Stimulated activated effector memory CD8-positive, alpha-beta T cell treated with anti-CD3 and anti-CD28 coated beads, Interleukin-12 subunit alpha, Interleukin-12 subunit beta, amount 100 ng/mL, for 72 hours (primary cell): ENCODE measurements around the gene SLC6A6.

ENCODE experiments used
- ATAC-seq: fragments of 150-1000 bp; cut with Tn5 transposase; 2 replicates; pipeline ENCODE4 v1.10.0; 2021
- DNase-seq, 2 donors: peaks; one replicate each; pipeline ENCODE4 v3.0.0; 2021 to 2022; ENCODE audit warnings: low spot score in 2 of 2
- H3K27ac Mint-ChIP-seq: one replicate; pipeline ENCODE4 v1.8.0; 2022; ENCODE audit warnings: mild to moderate bottlenecking, mixed read lengths
- H3K36me3 Mint-ChIP-seq: one replicate; pipeline ENCODE4 v1.8.0; 2022; ENCODE audit warnings: mild to moderate bottlenecking, mixed read lengths
- H3K4me1 Mint-ChIP-seq: one replicate; pipeline ENCODE4 v1.8.0; 2022; ENCODE audit warnings: mixed read lengths
- H3K4me3 Mint-ChIP-seq: one replicate; pipeline ENCODE4 v1.8.0; 2022; ENCODE audit warnings: mild to moderate bottlenecking, mixed read lengths
- H3K9me3 Mint-ChIP-seq: one replicate; pipeline ENCODE4 v1.8.0; 2022; ENCODE audit warnings: mixed read lengths

SLC6A6 gene

GRCh38 chr3:14453876-14454638 is 51.7 kb downstream of the SLC6A6 start:
- H3K36me3 Mint-ChIP-seq, result peaks cover 86% of the 10 kb centered on the region

DNA sequence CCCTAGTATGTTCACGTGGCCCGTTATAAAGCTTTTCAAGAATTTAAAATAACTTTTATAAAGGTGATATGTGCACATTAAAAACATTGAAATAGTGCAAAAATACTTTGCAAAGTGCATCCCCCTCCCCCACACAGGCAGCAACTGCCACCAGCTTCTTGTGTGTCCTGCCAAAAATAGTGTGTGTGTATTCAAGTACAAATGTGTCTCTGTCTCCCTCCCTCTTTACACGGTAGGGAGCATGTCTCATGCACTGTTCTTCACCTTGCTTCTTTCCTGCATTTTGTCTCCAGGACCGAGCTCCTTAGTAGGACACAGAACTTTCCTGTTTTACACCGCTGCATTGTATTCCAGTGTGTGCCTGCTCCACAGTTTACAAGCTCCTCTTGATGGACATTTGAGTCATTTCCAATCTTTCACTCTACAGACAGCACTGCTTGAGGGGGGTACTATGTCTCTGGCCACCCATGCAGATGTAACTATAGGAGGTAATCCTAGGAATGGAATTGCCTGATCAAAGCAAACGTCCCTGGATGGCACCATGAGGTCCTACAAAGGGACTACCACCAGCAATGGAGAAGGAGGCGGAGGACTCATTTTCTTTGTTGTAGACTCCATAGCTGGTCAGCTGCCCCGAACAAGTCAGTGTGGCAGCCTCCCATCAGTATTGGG is 52.4 kb downstream of the SLC6A6 start:
- DNase-seq, result no peak
- Mint-ChIP-seq H3K9me3 (no peaks in the 10 kb centered on the region), H3K4me3 (no peak overlapping the region), H3K36me3 (peaks cover 87% of the 10 kb centered on the region), H3K4me1 (peaks cover 9% of the 10 kb centered on the region), H3K27ac (peak overlapping the region; percentile 75)
- ATAC-seq, result no peak

More at GRCh38 chr3:14453876-14454638, 51.7 kb downstream of the SLC6A6 start:
- ATAC-seq, result no peak
- Mint-ChIP-seq H3K9me3 (no peaks in the 10 kb centered on the region), H3K4me1 (peaks cover 9% of the 10 kb centered on the region), H3K4me3 (no peak overlapping the region), H3K27ac (peak overlapping the region; percentile 75)
- DNase-seq, result no peak

GRCh38 chr3:14455571-14456317 is 53.3 kb downstream of the SLC6A6 start:
- Mint-ChIP-seq H3K9me3 (no peaks in the 10 kb centered on the region), H3K4me1 (peaks cover 17% of the 10 kb centered on the region), H3K36me3 (peaks cover 87% of the 10 kb centered on the region), H3K4me3 (no peak overlapping the region), H3K27ac (peak overlapping the region; percentile 40)
- no peak for DNase-seq
- no peak for ATAC-seq

DNA sequence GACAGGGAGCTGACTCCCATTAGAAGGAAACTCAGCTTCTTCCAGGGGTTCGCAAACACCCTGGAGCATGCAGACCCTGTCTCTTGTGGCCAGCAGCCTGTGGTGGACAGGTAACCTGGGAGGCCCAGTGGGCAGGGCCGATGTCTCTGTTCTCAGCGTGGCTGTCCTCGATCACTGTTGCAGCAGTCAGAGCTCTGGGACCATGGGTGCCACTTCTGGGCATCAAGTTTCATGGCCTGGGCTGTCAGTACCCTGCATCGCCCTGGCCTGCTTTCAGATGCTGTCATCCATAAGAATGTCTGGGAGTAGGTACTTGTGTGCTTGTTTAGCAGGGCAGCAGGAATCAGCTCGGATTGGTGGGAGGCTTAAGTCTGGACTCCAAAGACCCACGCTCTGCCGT is 54.4 kb downstream of the SLC6A6 start:
- H3K36me3 Mint-ChIP-seq, result peaks cover 87% of the 10 kb centered on the region
- H3K4me3 Mint-ChIP-seq, result no peak overlapping the region
- no peaks in the 10 kb centered on the region for H3K9me3 Mint-ChIP-seq
- DNase-seq, result no peak
- peak overlapping the region; percentile 40 for H3K27ac Mint-ChIP-seq
- no peak for ATAC-seq
- H3K4me1 Mint-ChIP-seq, result peaks cover 17% of the 10 kb centered on the region

DNA sequence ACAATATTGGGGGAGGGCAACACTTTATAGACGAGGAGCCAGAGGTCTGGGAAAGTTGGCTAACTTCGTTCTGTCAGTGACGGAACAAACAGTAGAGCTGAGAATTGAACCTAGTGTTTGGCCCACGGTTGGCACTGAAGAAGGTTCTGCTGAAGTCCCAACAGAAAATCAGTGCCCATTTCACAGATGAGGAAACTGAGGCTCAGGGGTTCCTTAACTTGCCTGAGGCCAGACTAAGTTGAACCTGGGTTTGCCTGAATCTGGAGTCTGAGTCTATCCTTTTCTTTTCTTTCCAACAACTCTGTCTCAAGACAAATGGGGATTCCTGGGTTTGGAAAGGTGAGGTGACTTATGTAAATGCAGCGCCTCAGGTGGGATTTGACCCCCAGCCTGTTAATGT is 55.1 kb downstream of the SLC6A6 start:
- Mint-ChIP-seq H3K4me3 (no peak overlapping the region), H3K36me3 (peaks cover 89% of the 10 kb centered on the region), H3K27ac (peak overlapping the region; percentile 80), H3K9me3 (no peaks in the 10 kb centered on the region), H3K4me1 (peaks cover 20% of the 10 kb centered on the region)
- ATAC-seq (no peak), DNase-seq (no peak)

DNA sequence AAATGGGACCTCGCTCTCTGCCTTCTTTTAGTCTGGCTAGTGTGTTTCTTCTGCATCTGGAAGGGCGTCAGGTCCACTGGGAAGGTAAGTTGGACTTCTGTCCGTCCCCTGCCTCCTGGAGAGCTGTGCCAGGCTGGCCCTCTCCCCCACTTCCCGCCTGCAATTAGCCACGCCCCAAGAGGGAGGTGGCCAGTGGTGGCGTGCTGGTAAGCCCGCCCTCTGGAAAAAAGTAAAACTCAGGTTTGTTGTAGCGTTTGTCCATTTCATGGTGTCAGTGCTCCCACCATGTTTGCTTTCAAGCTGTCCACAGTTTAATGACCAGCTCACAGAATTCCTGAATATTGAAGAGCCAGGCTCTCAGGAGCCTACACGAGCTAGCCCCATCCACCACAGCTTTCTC is 55.6 kb downstream of the SLC6A6 start:
- H3K27ac Mint-ChIP-seq, result peak overlapping the region; percentile 80

GRCh38 chr3:14458434-14459275 is 56.2 kb downstream of the SLC6A6 start:
- no peak for DNase-seq
- peaks cover 89% of the 10 kb centered on the region for H3K36me3 Mint-ChIP-seq
- H3K27ac Mint-ChIP-seq, result peak overlapping the region; percentile 80
- H3K4me3 Mint-ChIP-seq, result peak overlapping the region; percentile 20
- no peaks in the 10 kb centered on the region for H3K9me3 Mint-ChIP-seq
- peak; percentile 89 for ATAC-seq
- peaks cover 26% of the 10 kb centered on the region for H3K4me1 Mint-ChIP-seq

More for the DNA sequence above, 55.6 kb downstream of the SLC6A6 start:
- peaks cover 25% of the 10 kb centered on the region for H3K4me1 Mint-ChIP-seq
- H3K4me3 Mint-ChIP-seq, result no peak overlapping the region
- H3K9me3 Mint-ChIP-seq, result no peaks in the 10 kb centered on the region
- peaks cover 89% of the 10 kb centered on the region for H3K36me3 Mint-ChIP-seq
- DNase-seq, result no peak
- no peak for ATAC-seq

DNA sequence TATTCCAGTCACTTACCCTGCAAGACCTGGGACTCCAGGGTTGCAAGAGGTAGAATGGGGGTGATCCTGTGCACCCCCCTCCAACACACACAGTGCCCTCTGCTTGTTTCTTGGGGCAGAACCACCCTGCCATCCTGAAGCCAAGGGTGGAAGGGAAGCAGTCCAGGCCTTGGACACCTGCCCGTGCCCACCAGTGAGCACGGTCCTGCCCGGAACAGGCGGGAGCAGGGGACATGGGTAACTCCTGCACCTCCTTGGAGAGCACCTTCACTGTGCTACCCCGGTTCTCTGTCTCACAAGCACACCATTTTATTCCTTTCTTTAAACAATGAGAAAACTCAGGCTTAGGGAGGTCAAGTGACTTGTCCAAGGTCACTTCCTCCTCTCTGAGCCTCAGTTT is 57.0 kb downstream of the SLC6A6 start:
- peaks cover 26% of the 10 kb centered on the region for H3K4me1 Mint-ChIP-seq
- DNase-seq, result no peak
- peak overlapping the region; percentile 80 for H3K27ac Mint-ChIP-seq
- H3K9me3 Mint-ChIP-seq, result no peaks in the 10 kb centered on the region
- peaks cover 89% of the 10 kb centered on the region for H3K36me3 Mint-ChIP-seq
- peak overlapping the region; percentile 20 for H3K4me3 Mint-ChIP-seq
- ATAC-seq, result no peak

- Mint-ChIP-seq H3K4me3 (no peak overlapping the region), H3K9me3 (no peaks in the 10 kb centered on the region), H3K36me3 (peaks cover 85% of the 10 kb centered on the region), H3K4me1 (peaks cover 26% of the 10 kb centered on the region), H3K27ac (peak overlapping the region; percentile 88)
- DNase-seq, result no peak
- no peak for ATAC-seq
These were observed 57.4 kb downstream of the SLC6A6 start for GRCh38 chr3:14459787-14460186.

DNA sequence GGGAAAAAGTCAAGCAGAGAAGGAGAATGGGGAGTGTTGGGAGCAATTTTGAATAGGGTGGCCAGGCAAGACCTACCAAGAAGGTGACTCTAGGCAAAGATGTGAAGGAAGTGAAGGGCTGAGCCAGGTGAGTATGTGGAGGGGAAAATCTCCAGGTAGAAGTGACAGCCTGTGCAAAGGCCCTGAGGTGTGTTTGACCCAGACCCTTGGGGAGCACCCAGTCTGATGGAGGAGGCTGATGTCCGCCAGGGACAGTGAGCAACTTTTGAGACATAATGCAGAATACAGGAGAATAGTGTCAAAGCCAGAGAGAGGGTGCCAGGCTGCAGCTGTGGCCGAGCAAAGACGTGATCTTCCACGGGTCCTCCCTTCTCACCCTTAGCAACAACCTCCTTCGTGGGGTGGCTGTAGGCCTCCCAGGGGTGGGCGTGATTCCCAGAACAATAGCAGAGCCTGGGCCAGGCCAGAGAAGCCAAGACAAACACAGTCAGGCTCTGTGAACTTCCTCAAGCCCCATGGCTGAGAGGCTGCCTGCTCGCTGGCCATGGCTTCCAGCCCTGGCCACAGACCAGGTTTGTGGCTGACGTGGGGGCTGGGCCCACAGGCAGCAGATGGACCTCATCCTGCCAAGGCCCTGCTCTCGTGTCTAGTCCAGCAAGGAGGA is 58.1 kb downstream of the SLC6A6 start:
- Mint-ChIP-seq H3K4me1 (peaks cover 26% of the 10 kb centered on the region), H3K9me3 (no peaks in the 10 kb centered on the region), H3K27ac (peak overlapping the region; percentile 88), H3K4me3 (no peak overlapping the region), H3K36me3 (peaks cover 79% of the 10 kb centered on the region)
- ATAC-seq (no peak), DNase-seq (no peak)

DNA sequence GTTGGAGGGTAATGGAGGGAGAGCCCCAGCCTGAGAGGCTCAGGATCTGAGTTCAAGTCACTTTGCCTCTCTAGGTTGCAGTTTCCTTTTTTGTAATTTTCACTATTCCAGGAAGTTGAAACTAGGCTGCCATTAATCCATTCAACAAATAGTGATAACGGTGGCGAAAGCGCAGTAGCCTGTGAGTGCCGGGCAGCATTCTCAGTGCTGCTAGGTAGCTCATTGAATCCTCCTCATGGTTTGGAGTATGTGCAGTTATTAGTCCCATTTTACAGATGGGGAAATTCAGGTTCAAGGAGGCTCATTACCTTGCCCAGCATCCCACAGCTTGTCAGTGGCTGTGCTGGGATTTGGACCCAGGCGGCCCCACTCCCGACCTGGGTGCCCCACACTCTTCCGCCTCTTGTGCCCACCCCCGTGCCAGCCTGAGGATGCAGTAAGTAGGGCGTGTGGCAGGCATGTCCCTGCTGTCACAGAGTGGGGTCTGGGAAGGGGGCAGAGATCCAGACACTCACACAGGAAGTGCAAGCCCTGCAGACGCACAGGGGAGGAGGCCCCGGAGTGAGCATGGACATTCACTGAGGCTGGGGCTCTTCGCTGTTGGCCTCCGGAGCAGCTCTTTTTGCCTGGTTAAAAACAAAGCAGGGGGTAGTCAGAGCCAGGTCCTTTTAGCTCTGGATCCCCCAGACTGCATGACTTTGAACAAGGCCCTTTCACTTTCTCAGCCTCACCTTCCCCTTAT is 58.8 kb downstream of the SLC6A6 start:
- no peak overlapping the region for H3K4me3 Mint-ChIP-seq
- ATAC-seq (no peak), DNase-seq (no peak)
- H3K9me3 Mint-ChIP-seq, result no peaks in the 10 kb centered on the region
- H3K36me3 Mint-ChIP-seq, result peaks cover 76% of the 10 kb centered on the region
- peak overlapping the region; percentile 88 for H3K27ac Mint-ChIP-seq
- peaks cover 26% of the 10 kb centered on the region for H3K4me1 Mint-ChIP-seq

DNA sequence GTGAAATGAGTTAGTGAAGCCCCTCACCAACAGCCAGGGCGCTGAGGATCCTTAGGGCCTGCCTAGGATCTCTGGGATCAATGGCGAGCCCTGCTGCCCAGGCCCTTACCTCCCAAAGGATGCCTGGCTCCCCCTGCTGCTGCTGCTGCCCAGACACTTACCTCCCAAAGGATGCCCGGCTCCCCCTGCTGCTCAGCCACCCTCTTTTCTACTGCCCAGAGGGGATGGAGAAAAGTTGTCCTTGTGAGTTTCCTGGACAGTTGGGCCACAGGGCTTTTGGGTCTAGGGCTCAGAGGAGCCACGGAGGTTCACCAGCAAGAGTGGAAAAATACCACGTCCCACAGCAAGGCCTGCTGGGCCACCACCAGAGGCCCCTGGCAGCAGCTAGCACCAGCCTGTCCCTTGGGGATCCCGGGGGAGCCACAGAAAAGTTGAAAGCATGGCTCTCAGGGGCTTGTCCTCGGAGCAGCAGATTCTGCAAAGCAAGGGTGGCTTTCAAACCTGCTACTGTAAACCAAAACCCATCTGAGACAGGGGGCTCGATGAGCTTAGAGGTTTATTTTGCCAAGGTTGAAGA is 59.4 kb downstream of the SLC6A6 start:
- Mint-ChIP-seq H3K27ac (peak overlapping the region; percentile 88), H3K9me3 (no peaks in the 10 kb centered on the region), H3K4me3 (no peak overlapping the region), H3K36me3 (peaks cover 72% of the 10 kb centered on the region), H3K4me1 (peaks cover 26% of the 10 kb centered on the region)
- DNase-seq, result no peak
- no peak for ATAC-seq

GRCh38 chr3:14462738-14463137 is 60.3 kb downstream of the SLC6A6 start:
- Mint-ChIP-seq H3K9me3 (no peaks in the 10 kb centered on the region), H3K36me3 (peaks cover 71% of the 10 kb centered on the region), H3K4me1 (peaks cover 25% of the 10 kb centered on the region), H3K4me3 (no peak overlapping the region), H3K27ac (peak overlapping the region; percentile 88)
- ATAC-seq, result peak; percentile 40
- DNase-seq, result no peak
